Hepatocyte (in vitro differentiated cells): ENCODE data around the gene EML3.

ENCODE experiments used
- EZH2phosphoT487 ChIP-seq: fragments of 200-600 bp; sonication (generic); IDR thresholded peaks from one replicate; pipeline ENCODE4 v1.6.1; 2018; ENCODE audit warnings: antibody characterized with exemption, mild to moderate bottlenecking, low read depth, moderate library complexity; ENCODE audit not compliant: unreplicated experiment, severe bottlenecking
- TF ChIP-seq, protein P1 (sequence below): fragments of 200-600 bp; sonication (generic); IDR thresholded peaks from 2 replicates; pipeline ENCODE4 v1.5.1; 2016; ENCODE audit warnings: antibody characterized with exemption, mild to moderate bottlenecking; ENCODE audit not compliant: poor library complexity

DNA sequence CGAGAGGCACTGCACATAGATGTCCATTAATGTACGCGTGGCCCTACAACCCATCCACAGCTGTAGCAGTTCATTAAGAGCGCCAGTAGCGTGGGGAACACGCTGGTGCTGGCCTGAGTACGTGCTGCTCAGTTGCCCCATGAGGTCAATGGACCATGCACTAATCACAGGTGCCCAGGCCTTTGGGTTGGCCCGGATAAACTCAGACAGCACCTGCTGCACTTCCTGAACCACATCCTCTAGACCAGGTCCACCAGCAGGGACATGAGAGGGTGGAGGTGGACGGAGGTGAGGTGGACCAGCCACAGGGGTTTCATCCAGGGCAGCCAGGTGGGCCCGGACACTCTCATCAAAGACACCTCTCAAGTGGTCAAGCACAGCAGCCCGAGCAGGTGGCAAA, 36.9 kb upstream of the EML3 start:
- TF ChIP-seq, protein P1, sequence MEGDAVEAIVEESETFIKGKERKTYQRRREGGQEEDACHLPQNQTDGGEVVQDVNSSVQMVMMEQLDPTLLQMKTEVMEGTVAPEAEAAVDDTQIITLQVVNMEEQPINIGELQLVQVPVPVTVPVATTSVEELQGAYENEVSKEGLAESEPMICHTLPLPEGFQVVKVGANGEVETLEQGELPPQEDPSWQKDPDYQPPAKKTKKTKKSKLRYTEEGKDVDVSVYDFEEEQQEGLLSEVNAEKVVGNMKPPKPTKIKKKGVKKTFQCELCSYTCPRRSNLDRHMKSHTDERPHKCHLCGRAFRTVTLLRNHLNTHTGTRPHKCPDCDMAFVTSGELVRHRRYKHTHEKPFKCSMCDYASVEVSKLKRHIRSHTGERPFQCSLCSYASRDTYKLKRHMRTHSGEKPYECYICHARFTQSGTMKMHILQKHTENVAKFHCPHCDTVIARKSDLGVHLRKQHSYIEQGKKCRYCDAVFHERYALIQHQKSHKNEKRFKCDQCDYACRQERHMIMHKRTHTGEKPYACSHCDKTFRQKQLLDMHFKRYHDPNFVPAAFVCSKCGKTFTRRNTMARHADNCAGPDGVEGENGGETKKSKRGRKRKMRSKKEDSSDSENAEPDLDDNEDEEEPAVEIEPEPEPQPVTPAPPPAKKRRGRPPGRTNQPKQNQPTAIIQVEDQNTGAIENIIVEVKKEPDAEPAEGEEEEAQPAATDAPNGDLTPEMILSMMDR: no peak
- TF ChIP-seq EZH2phosphoT487: no peak
